ENCODE results near the gene S100A3. TPM values are rescaled to one million over a fixed set of nuclear protein-coding genes. Genes with fewer than 3 reads are reported as not detected.

The S100A3 gene
- total and polyA plus RNA-seq, 2 of the 13 experiments (the other 11 are each of a cell fraction or from before 2014, with no cell fraction given): 2.5 to 4.5 TPM

GRCh38 chr1:153568367-153569099 lies 19.5 kb upstream of the S100A3 start (continued):
- peak; percentile 39; the same call in 1 of the 2 replicates for TF ChIP-seq ZNF574 (CRISPR knock-in tag; IDR thresholded peaks at IDR 0.05)
- TF ChIP-seq TCF7 (IDR thresholded peaks at IDR 0.05; ENCODE audit: low read depth): no peak
- TF ChIP-seq ZNF572 (CRISPR knock-in tag; IDR thresholded peaks at IDR 0.05): peak; percentile 44; the same call in 1 of the 2 replicates
- TF ChIP-seq TEAD3 (CRISPR knock-in tag; optimal IDR thresholded peaks at IDR 0.05; ENCODE audit: borderline replicate concordance): peak; percentile 69
- no peak for TF ChIP-seq ZNF205 (CRISPR knock-in tag; IDR thresholded peaks at IDR 0.05)
- TF ChIP-seq BCL3 (CRISPR knock-in tag; IDR thresholded peaks at IDR 0.05): no peak
- TF ChIP-seq CHD2 (IDR thresholded peaks at IDR 0.05; ENCODE audit: low read depth, low read length): no peak
- peak; percentile 68 for TF ChIP-seq KAT8 (CRISPR knock-in tag; IDR thresholded peaks at IDR 0.05)
- TF ChIP-seq KLF16 (CRISPR knock-in tag; IDR thresholded peaks at IDR 0.05): peak in 1 of 2 experiments; percentile 61; a peak in 1 of 4 replicates
- TF ChIP-seq CBX2 (IDR thresholded peaks at IDR 0.05; ENCODE audit: low read depth, low read length): no peak
- TF ChIP-seq CBX2 (CRISPR knock-in tag; IDR thresholded peaks at IDR 0.05; ENCODE audit: low read depth): no peak
- TF ChIP-seq NFE2 (CRISPR knock-in tag; IDR thresholded peaks at IDR 0.05): no peak
- TF ChIP-seq KDM6A (CRISPR knock-in tag; IDR thresholded peaks at IDR 0.05; ENCODE audit: low read depth): no peak
- no peak for TF ChIP-seq SOX5 (CRISPR knock-in tag; IDR thresholded peaks at IDR 0.05; ENCODE audit: borderline replicate concordance)
- no peak for TF ChIP-seq CEBPG (CRISPR knock-in tag; IDR thresholded peaks at IDR 0.05)
- TF ChIP-seq SMARCC2 (IDR thresholded peaks at IDR 0.05): no peak
- TF ChIP-seq ZBTB37 (CRISPR knock-in tag; IDR thresholded peaks at IDR 0.05): no peak
- no peak for TF ChIP-seq ZNF547 (CRISPR knock-in tag; IDR thresholded peaks at IDR 0.05)
- no peak for TF ChIP-seq PCBP1 (IDR thresholded peaks at IDR 0.05; ENCODE audit: borderline replicate concordance, low read depth, low read length)
- TF ChIP-seq KDM5A (IDR thresholded peaks at IDR 0.05; ENCODE audit: borderline replicate concordance, low read length): no peak
- no peak for TF ChIP-seq ZNF10 (CRISPR knock-in tag; IDR thresholded peaks at IDR 0.05; ENCODE audit: borderline replicate concordance, low read depth)
- TF ChIP-seq ZNF101 (CRISPR knock-in tag; IDR thresholded peaks at IDR 0.05; ENCODE audit: borderline replicate concordance, low read depth): no peak
- 0 out of 2 replicates have a peak, but pooled peaks have one; percentile 16 for TF ChIP-seq ZBTB3 (CRISPR knock-in tag; IDR thresholded peaks at IDR 0.05; ENCODE audit: borderline replicate concordance, low read depth)
- no peak for TF ChIP-seq KAT2B (IDR thresholded peaks at IDR 0.05; ENCODE audit: borderline replicate concordance, low read depth, low read length)
- no peak for TF ChIP-seq ZNF260 (CRISPR knock-in tag; IDR thresholded peaks at IDR 0.05; ENCODE audit: borderline replicate concordance, low read depth)
- no peak for TF ChIP-seq ARNT (IDR thresholded peaks at IDR 0.05)
- 0 out of 2 replicates have a peak, but pooled peaks have one; percentile 33 for TF ChIP-seq MIXL1 (CRISPR knock-in tag; IDR thresholded peaks at IDR 0.05)
- TF ChIP-seq ZNF816 (CRISPR knock-in tag; IDR thresholded peaks at IDR 0.05; ENCODE audit: borderline replicate concordance): no peak

Data from HepG2 (cell line).